SU-DHL-6 (cell line): ENCODE data around the gene TMCC1.
"Not testable (repeated sequence)": the region's sequence is repeated elsewhere in the genome, so short reads cannot be mapped to it uniquely, and the experiment has no call there.

ENCODE experiments used
- H2AFZ ChIP-seq: fragments of 200-600 bp; sonication (generic); 2 replicates; pipeline ENCODE4 v1.6.1; 2014; ENCODE audit warnings: low read depth, mild to moderate bottlenecking, moderate library complexity, mixed read lengths, antibody characterized with exemption, low read length; ENCODE audit not compliant: severe bottlenecking
- H3F3A ChIP-seq: fragments of 200-600 bp; shearing (Covaris generic); 2 replicates; pipeline ENCODE4 v1.6.0; 2016; ENCODE audit warnings: antibody characterized with exemption, mild to moderate bottlenecking; ENCODE audit not compliant: insufficient read depth
- H3K27ac ChIP-seq: fragments of 200-600 bp; sonication (generic); 2 replicates; pipeline ENCODE4 v1.5.1; 2016; ENCODE audit warnings: low read depth, mild to moderate bottlenecking, low read length, moderate library complexity, mixed read lengths
- H3K27me3 ChIP-seq: fragments of 200-600 bp; sonication (generic), shearing (Covaris generic); 2 replicates; pipeline ENCODE4 v1.6.0; 2014; ENCODE audit warnings: mild to moderate bottlenecking, low read length
- H3K36me3 ChIP-seq: fragments of 200-600 bp; sonication (generic); 2 replicates; pipeline ENCODE4 v1.6.1; 2014; ENCODE audit warnings: mild to moderate bottlenecking, low read length, mixed read lengths
- H3K4me2 ChIP-seq: fragments of 300-600, 200-600 bp; shearing (Covaris generic), sonication (generic); 2 replicates; pipeline ENCODE4 v1.6.0; 2014; ENCODE audit warnings: low read length, low read depth, mild to moderate bottlenecking; ENCODE audit not compliant: poor library complexity, severe bottlenecking
- H3K4me3 ChIP-seq: fragments of 200-600 bp; sonication (generic); 2 replicates; pipeline ENCODE4 v1.5.1; 2014; ENCODE audit warnings: antibody characterized with exemption, low read length, mild to moderate bottlenecking, mixed read lengths; ENCODE audit not compliant: insufficient read depth, poor library complexity, severe bottlenecking
- H3K79me2 ChIP-seq: fragments of 200-600 bp; sonication (generic); 2 replicates; pipeline ENCODE4 v1.6.1; 2014; ENCODE audit warnings: mild to moderate bottlenecking, low read length, moderate library complexity; ENCODE audit not compliant: insufficient read depth
- H3K9ac ChIP-seq: fragments of 200-600 bp; sonication (generic); 2 replicates; pipeline ENCODE4 v1.7.0; 2014; ENCODE audit warnings: mild to moderate bottlenecking, low read length
- H3K9me2 ChIP-seq: fragments of 200-600 bp; sonication (generic); replicated peaks from 2 replicates; pipeline ENCODE4 v1.6.1; 2014; ENCODE audit warnings: low read length; ENCODE audit not compliant: insufficient read depth
- H3K9me3 ChIP-seq: fragments of 200-600 bp; sonication (generic); 2 replicates; pipeline ENCODE4 v1.6.1; 2014; ENCODE audit warnings: low read length, mixed read lengths; ENCODE audit not compliant: insufficient read depth
- H4K20me1 ChIP-seq: fragments of 200-600 bp; sonication (generic); 2 replicates; pipeline ENCODE4 v1.6.1; 2014; ENCODE audit warnings: low read depth, mild to moderate bottlenecking, antibody characterized with exemption, low read length, moderate library complexity, mixed read lengths
- EZH2phosphoT487 ChIP-seq: fragments of 200-600 bp; sonication (generic), shearing (Covaris generic); conservative IDR thresholded peaks from 2 replicates; pipeline ENCODE4 v1.6.1; 2018; ENCODE audit warnings: mild to moderate bottlenecking, antibody characterized with exemption, low read length, moderate library complexity, mixed read lengths
- TF ChIP-seq, protein P1 (sequence below): fragments of 200-600 bp; sonication (generic); IDR thresholded peaks from one replicate; pipeline ENCODE4 v1.5.1; 2017; ENCODE audit warnings: antibody characterized with exemption, mild to moderate bottlenecking, low read length, moderate library complexity; ENCODE audit not compliant: insufficient read depth, poor library complexity, severe bottlenecking

Gene TMCC1

DNA sequence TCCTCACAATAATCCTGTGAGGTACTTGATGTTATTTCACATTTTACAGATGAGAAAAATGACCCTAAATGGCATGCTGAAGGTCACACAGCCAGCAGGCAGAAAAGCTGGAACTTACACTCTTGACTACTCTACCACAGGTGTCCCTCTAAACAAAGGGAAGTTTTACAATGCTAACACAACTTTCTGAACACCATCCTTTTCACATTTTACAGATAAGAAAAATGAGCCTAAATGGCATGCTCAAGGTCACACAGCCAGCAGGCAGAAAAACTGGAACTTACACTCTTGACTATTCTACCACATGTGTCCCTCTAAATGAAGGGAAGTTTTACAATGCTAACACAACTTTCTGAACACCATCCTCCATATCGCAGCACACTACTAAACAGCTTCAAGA lies 35.6 kb downstream of the TMCC1 start:
- no peak overlapping the region for H3K9ac ChIP-seq
- H3K4me2 ChIP-seq = no peak overlapping the region
- no peaks in the 10 kb centered on the region for H3F3A ChIP-seq
- peaks cover 24% of the 10 kb centered on the region for H3K79me2 ChIP-seq
- no peaks in the 10 kb centered on the region for H3K9me2 ChIP-seq
- H3K27ac ChIP-seq = no peak overlapping the region
- H4K20me1 ChIP-seq = no peaks in the 10 kb centered on the region
- H3K36me3 ChIP-seq = peaks cover 2% of the 10 kb centered on the region; the same call in 1 of the 2 replicates
- no peak overlapping the region for H2AFZ ChIP-seq
- H3K4me3 ChIP-seq = no peak overlapping the region
- no peaks in the 10 kb centered on the region for H3K9me3 ChIP-seq
- H3K27me3 ChIP-seq = no peaks in the 10 kb centered on the region
- TF ChIP-seq, protein P1, sequence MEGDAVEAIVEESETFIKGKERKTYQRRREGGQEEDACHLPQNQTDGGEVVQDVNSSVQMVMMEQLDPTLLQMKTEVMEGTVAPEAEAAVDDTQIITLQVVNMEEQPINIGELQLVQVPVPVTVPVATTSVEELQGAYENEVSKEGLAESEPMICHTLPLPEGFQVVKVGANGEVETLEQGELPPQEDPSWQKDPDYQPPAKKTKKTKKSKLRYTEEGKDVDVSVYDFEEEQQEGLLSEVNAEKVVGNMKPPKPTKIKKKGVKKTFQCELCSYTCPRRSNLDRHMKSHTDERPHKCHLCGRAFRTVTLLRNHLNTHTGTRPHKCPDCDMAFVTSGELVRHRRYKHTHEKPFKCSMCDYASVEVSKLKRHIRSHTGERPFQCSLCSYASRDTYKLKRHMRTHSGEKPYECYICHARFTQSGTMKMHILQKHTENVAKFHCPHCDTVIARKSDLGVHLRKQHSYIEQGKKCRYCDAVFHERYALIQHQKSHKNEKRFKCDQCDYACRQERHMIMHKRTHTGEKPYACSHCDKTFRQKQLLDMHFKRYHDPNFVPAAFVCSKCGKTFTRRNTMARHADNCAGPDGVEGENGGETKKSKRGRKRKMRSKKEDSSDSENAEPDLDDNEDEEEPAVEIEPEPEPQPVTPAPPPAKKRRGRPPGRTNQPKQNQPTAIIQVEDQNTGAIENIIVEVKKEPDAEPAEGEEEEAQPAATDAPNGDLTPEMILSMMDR = no peak
- TF ChIP-seq EZH2phosphoT487 = no peak

DNA sequence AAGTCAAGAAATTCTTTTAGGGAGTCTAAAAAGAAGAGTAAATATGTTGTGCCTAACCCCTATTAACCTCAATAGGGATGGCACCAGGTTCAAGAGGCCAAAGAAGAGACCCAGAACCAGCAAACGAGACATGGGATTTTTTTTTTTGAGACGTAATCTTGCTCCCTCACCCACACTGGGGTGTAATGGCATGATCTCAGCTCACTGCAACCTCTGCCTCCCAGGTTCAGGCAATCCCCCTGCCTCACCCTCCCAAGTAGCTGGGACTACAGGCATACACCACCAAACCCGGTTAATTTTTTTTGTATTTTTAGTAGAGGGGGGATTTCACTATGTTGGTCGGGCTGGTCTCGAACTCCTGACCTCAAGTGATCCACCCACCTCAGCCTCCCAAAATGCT lies 36.7 kb downstream of the TMCC1 start:
- H3K9me2 ChIP-seq, H3K27ac ChIP-seq, H3F3A ChIP-seq, H3K27me3 ChIP-seq, H3K4me3 ChIP-seq, H4K20me1 ChIP-seq, H2AFZ ChIP-seq, H3K9me3 ChIP-seq, H3K36me3 ChIP-seq, H3K9ac ChIP-seq, H3K4me2 ChIP-seq: not testable (repeated sequence)
- peaks cover 24% of the 10 kb centered on the region for H3K79me2 ChIP-seq

DNA sequence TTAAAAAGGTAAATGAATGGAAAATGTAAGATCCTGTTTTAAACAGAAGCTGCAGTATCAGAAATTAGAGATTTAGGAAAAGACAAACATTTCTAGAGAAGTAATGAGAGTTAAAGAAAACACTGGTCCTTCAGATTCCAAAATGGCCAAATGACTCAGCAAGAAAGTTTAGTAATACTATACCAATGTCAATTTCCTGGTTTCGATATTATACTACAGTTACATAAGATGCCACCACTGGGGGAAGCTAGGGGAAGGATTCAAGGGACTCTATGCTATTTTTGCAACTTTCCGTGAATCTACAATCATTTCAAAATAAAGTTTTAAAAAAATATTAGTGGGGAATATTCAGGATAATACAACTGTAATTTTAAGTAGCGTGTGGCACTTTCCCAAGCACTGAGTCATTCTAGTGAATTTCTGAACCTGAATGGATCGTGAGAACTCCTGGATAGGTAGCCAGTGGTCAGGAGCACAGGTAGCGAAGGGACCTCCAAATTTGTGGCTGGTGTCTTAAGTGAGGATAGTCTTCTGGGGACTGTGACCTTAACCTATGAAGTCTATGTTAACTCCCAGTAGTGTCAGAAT lies 37.6 kb downstream of the TMCC1 start:
- no peaks in the 10 kb centered on the region for H4K20me1 ChIP-seq
- H3K9me3 ChIP-seq = no peaks in the 10 kb centered on the region
- peaks cover 17% of the 10 kb centered on the region for H3K36me3 ChIP-seq
- no peak for TF ChIP-seq EZH2phosphoT487
- TF ChIP-seq, protein P1 = no peak
- no peaks in the 10 kb centered on the region for H3K27me3 ChIP-seq
- H3K27ac ChIP-seq = no peak overlapping the region
- no peak overlapping the region for H3K9ac ChIP-seq
- H3F3A ChIP-seq = no peaks in the 10 kb centered on the region
- H3K4me2 ChIP-seq = no peak overlapping the region
- no peak overlapping the region for H2AFZ ChIP-seq
- H3K4me3 ChIP-seq = no peak overlapping the region
- H3K9me2 ChIP-seq = no peaks in the 10 kb centered on the region
- peaks cover 24% of the 10 kb centered on the region for H3K79me2 ChIP-seq

DNA sequence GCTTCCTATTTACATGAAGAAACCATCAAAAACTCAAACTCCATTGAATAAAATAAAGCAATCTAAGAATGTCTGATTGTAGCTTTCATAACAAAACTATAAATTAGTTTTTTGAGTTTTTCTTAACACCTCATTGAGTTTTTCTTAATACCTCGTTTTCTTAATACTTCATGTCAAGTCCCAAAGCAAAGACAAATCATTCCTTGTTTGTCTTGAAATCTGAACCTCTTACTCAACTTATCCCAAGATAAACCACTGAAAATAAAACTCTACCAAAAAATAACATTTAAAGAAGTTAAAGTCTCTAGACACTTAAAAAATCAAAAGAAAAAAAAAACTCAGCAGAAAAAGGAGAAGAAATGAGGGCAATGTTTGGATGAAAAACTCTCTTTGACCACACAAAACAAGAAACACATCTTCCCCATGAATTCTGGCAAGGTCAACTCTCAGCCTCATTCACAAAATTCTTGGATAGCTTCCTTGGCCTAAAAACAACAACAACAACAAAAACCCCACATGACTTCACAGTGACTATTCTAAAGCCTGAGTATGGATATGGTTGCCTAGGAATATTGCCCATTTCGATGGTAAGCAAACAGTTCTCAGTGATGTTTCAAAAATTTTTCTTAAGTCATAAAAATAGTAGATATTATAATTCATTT lies 38.2 kb downstream of the TMCC1 start:
- Histone ChIP-seq H3K79me2 (peaks cover 24% of the 10 kb centered on the region), H3K27me3 (no peaks in the 10 kb centered on the region), H3K27ac (no peak overlapping the region), H3K9me3 (no peaks in the 10 kb centered on the region), H3K9me2 (no peaks in the 10 kb centered on the region), H3K4me3 (no peak overlapping the region), H2AFZ (no peak overlapping the region), H4K20me1 (no peaks in the 10 kb centered on the region), H3K9ac (no peak overlapping the region), H3K36me3 (peaks cover 17% of the 10 kb centered on the region), H3F3A (no peaks in the 10 kb centered on the region), H3K4me2 (no peak overlapping the region)
- no peak for TF ChIP-seq EZH2phosphoT487
- TF ChIP-seq, protein P1 = no peak
